Esophagus mucosa (tissue), 1 donor: ENCODE measurements around the gene THYN1. TPM values are rescaled to one million over a fixed set of nuclear protein-coding genes. Genes with fewer than 3 reads are reported as not detected.

Source experiments
- ATAC-seq: fragments of 200-7000 bp; cut with Tn5 transposase; one replicate; pipeline ENCODE4 v1.9.1; 2020
- total RNA-seq: library from RNA; stranded (reverse); gene quantifications from one replicate; pipeline ENCODE4 v1.2.4, GENCODE V29; 2023
- donor health status: DM: yes; HTN: yes; CAD: no.

The THYN1 gene
- total RNA-seq, 1 donor from 2014 or later = 20.0 TPM

- ATAC-seq = no peak
These were observed 6.5 kb downstream of the THYN1 start for GRCh38 chr11:134246678-134247077.

- no peak for ATAC-seq
These were observed 7.1 kb downstream of the THYN1 start for GRCh38 chr11:134246100-134246499.

DNA sequence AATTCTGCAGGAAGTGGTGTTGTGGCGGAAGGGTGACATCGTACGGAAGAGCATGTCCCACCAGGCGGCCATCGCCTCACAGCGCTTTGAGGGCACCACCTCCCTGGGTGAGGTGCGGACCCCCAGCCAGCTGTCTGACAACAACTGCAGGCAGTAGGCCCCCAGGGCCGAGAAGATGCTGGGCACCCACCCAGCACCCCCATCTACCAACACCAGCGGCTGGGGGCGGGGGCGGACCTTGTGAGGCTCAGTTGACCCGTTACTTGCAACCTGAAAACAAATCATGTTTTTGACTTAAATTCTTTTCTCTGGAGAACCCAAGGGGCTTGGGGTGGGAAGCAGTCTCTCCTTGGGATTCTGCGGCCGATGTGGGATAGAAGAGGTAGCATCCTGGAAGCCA is 7.7 kb downstream of the THYN1 start:
- ATAC-seq = no peak

DNA sequence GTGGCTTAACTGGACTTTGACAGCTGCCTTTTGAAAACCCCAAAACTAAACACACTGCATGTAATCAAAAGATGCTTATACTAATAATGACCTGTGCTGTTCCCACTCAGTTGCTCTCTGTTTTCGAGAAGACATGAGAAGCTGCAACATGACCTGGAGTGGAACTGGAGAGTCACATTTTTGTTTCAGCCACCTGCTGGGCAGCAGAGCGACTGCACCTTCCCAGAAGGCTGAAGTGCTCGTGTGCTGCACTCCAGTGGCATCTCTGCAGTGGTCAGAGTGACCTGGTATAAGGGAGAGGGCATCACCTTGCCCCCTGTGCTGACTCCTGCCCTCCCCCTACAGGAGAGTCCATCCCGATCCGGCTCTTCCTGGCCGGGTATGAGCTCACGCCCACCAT is 8.6 kb downstream of the THYN1 start:
- peak; percentile 45 for ATAC-seq

- no peak for ATAC-seq
These were observed 9.2 kb downstream of the THYN1 start for GRCh38 chr11:134243913-134244312.

DNA sequence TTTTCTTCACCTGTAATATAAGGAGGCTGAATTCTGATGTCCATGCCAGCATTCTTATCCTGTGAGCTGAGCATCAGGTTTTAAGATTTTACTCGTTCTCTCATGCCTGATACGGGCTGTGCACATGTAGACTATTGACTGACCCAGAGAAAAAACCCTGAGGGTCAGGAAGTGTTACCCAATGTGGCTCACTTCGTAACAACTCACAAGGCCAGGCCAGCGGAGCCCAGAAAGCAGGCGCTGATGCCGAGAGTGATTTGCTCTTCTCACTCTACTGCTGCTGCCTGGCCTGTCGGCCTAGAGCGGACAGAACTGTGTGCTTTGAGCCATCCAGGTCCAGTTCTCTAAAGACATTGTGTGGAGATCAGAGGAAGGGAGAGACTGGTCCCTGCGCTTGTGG is 10.8 kb downstream of the THYN1 start:
- ATAC-seq = no peak

- no peak for ATAC-seq
These were observed 12.6 kb downstream of the THYN1 start for GRCh38 chr11:134240592-134240991.

- ATAC-seq = no peak
These were observed 14.2 kb downstream of the THYN1 start for GRCh38 chr11:134238956-134239355.

DNA sequence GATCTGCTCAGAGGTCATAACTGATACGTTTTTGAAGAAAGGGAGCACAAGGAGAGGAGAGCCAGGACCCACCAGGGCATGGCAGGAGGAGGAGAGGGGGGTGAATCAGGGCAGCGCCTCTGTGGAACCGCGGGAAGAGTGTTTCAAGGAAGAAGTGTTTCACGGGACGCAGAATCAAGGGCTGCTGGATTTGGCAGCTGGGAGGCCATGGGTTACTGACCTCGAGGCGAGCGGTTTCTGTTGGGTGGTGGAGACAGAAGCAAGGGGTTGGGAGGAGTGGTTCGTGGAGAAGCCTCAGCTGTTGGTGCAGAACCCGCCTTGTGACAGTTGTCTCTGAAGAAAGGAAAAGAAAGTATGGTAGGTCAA is 15.6 kb downstream of the THYN1 start:
- ATAC-seq = no peak

DNA sequence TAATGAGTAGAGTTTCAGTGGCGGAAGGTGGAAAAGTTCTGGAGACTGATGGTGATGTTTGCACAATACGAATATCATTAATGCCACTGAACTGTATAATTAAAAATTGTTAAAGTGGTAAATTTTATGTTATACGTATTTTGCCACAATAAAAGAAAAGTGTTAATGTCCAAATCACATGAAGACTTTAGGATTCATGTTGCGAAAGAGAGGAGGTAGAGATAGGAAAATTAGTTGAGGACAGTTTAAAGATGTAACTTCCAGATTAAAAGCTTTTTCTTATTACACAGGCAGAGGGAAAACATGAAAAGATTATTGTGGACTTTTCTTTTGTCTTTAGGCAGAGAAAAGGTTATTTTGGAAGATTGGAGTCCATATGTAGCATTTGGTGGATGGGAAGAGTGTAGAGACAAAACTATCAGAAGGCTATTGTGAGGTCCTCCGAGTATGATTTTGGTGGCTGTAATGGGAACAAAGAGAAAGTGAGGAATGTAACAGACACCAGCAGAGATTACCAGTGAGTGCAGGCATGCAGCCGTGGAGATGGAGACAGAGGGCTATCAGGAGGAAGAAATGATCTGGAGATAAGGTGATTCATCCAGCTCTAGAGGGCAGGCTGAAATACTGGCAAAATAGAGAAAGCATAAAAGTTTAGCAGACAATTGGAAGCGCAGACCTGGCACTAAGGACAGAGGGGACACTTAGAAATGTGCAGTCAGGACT is 16.2 kb downstream of the THYN1 start:
- no peak for ATAC-seq

GRCh38 chr11:134235399-134235798 is 17.8 kb downstream of the THYN1 start:
- ATAC-seq = no peak

DNA sequence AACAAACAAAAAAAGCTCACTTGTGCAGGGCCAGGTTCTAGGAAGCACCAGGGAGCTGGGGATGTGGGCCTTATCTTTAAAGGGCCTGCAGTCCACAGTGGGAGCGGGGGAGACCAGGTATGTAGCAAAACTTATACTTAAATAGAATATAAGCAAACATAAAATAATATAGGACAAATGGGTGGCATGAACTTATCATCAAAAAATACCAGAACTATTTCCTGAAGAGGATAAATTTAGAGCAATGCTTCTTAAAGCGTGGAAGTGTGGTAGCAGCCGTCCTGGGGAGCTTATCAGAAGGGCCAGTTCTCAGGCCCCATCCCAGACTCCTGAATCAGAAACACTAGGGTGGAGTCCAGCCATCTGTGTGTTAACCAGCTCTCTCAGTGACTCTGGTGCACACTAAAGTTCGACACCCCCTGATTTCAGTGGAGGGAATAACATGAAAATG is 19.4 kb downstream of the THYN1 start:
- no peak for ATAC-seq

GRCh38 chr11:134231958-134232659 is 21.0 kb downstream of the THYN1 start:
- ATAC-seq = no peak

DNA sequence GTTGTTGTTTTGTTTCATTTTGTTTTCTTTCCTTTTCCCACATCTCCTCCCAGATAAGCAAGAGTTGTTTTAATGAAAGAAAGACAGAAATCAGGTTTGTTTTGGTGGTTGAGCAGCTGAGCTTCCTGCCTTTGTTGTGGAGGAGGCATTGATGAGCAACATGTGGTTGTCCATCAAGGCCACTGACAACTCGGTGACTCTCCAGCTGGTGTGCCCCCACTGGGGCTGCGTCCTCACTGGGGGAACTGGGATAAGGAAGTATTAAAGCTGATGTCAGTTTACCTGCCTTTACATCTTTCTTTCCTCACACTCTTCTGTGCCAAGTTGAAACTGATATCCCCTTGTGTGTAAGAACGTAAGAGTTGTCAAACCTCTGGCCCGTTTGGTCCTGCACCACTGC is 22.8 kb downstream of the THYN1 start:
- ATAC-seq = no peak

GRCh38 chr11:134229126-134229790 is 23.9 kb downstream of the THYN1 start:
- ATAC-seq = no peak

DNA sequence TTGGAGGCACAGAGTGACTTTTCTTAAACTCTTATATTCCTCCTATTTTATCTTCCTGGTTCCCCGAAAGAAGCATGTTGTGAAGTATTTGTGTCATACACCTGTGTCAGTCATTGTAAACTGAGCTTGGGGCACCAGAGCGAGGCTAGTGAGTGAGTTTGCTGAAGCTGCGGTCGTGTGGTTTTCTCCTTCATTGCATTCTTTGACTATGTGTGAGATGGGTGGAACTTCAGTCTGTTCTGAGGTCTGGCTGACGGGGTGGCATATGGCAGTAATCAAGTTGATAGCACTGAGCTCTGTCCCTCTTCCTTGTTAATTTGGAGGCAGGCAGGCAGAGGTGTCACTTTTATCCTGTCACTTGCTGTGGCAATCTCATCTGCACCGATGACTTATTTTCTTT is 24.5 kb downstream of the THYN1 start:
- ATAC-seq = no peak

DNA sequence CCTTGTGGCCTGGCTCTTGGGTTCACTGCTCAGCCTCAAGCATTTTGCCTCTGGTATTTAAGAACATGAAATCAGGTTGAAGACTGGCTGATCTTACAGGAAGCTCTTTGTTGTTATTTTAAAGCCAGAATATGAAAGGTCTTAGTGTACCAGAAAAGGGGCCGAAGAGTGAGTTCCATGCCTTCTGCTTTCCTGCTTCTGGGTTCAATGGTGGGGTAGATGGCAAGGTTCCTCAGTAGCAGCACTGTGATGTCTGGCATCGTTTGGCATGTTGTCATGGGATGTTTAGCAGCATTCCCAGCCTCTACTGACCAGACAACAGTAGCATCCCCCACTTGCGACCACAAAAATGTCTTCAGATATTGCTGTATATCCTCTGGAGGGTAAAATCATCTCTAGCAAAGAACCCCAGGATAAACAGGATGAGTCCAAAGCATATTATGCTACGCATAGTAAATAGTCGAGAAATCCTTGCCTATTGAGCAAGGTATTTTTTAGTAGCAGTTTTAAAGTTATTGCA is 26.3 kb downstream of the THYN1 start:
- no peak for ATAC-seq

- peak; percentile 20 for ATAC-seq
These were observed 28.2 kb downstream of the THYN1 start for GRCh38 chr11:134224710-134225664.

GRCh38 chr11:134223836-134224709 is 29.1 kb downstream of the THYN1 start, which contains the start of the genes NCAPD3 and VPS26B:
NCAPD3 (minus strand) TSS chr11:134223967; CDS start chr11:134223926, 41 bp downstream.
VPS26B (plus strand) TSS chr11:134224671; CDS start chr11:134225123, 452 bp downstream.
- ATAC-seq = peak; percentile 96

GRCh38 chr11:134223121-134223520 is 30.0 kb downstream of the THYN1 start:
- no peak for ATAC-seq

GRCh38 chr11:134216816-134217215 is 36.3 kb downstream of the THYN1 start:
- no peak for ATAC-seq
